Thyroid gland (tissue), 4 donors: Measurements from ENCODE around the gene IGFBPL1. TPM values are rescaled to one million over a fixed set of nuclear protein-coding genes. Genes with fewer than 3 reads are reported as not detected.
A peak's percentile ranks its signal among the peaks of the same experiment; 100 is the strongest.
"Not testable (repeated sequence)": the region's sequence is repeated elsewhere in the genome, so short reads cannot be mapped to it uniquely, and the experiment has no call there.

Source experiments
- DNase-seq, 2 donors: peaks; one replicate each; pipeline ENCODE4 v3.0.0-alpha.2; 2019
- H3K27ac ChIP-seq, 3 donors: fragments of 200-600 bp; sonication (generic); 1 replicate in 2 of 3; 2 replicates in 1 of 3; pipeline ENCODE4 v1.5.1; 2016 to 2019; ENCODE audit warnings: mild to moderate bottlenecking in 1 of 3, moderate library complexity in 1 of 3
- H3K27me3 ChIP-seq: fragments of 200-600 bp; sonication (generic); one replicate; pipeline ENCODE4 v1.5.1; 2019
- H3K36me3 ChIP-seq, 2 donors: fragments of 200-600 bp; sonication (generic); one replicate each; pipeline ENCODE4 v1.5.1; 2016 to 2019
- H3K4me1 ChIP-seq, 2 donors: fragments of 200-600 bp; sonication (generic); one replicate each; pipeline ENCODE4 v1.5.1; 2017 to 2019
- H3K4me3 ChIP-seq, 3 donors: fragments of 200-600 bp; sonication (generic); replicated peaks in 1 of 3; 1 replicate in 2 of 3; 2 replicates in 1 of 3; pipeline ENCODE4 v1.5.1; 2016; ENCODE audit warnings: mild to moderate bottlenecking in 1 of 3
- H3K9me3 ChIP-seq: fragments of 200-600 bp; sonication (generic); one replicate; pipeline ENCODE4 v1.5.1; 2017
- POLR2A ChIP-seq, 2 donors: fragments of 450-650 bp; IDR thresholded peaks; one replicate each; pipeline ENCODE4 v1.6.1; 2017; ENCODE audit warnings: antibody characterized with exemption in 2 of 2, mild to moderate bottlenecking in 2 of 2, moderate library complexity in 1 of 2
- WGBS, 2 donors: methylation state at CpG; one replicate each; pipeline ENCODE4 v1.1.5; 2017; 5-methylcytosine and 5-hydroxymethylcytosine counted together
- intact Hi-C: fragments of 100-400 bp; cut with DNase I; formaldehyde crosslinking; loops from one replicate; pipeline ENCODE4 v1.15.1; 2023
- total RNA-seq, 4 donors: library from RNA; depleted of rRNA; stranded (reverse); fragments of >200 nt; gene quantifications; one replicate each; pipeline ENCODE4 v1.2.3, GENCODE V29; 2016
- TF ChIP-seq, protein P1 (sequence below), 6 experiments: fragments of 200-600 bp in 3 of 6; fragments of 450-650 bp in 3 of 6; sonication (generic) in 3 of 6; IDR thresholded peaks; one replicate each; pipeline ENCODE4 v1.5.1; 2016 to 2019; ENCODE audit warnings: antibody characterized with exemption in 6 of 6, mild to moderate bottlenecking in 2 of 6, inconsistent platforms in 1 of 6, moderate library complexity in 1 of 6

IGFBPL1 gene, protein sequence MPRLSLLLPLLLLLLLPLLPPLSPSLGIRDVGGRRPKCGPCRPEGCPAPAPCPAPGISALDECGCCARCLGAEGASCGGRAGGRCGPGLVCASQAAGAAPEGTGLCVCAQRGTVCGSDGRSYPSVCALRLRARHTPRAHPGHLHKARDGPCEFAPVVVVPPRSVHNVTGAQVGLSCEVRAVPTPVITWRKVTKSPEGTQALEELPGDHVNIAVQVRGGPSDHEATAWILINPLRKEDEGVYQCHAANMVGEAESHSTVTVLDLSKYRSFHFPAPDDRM
- total RNA-seq = 100 to 1,000 TPM in 1 of 4 donors, 10 to 100 TPM in 3; 20.3 to 116 (median 29.1) TPM

DNA sequence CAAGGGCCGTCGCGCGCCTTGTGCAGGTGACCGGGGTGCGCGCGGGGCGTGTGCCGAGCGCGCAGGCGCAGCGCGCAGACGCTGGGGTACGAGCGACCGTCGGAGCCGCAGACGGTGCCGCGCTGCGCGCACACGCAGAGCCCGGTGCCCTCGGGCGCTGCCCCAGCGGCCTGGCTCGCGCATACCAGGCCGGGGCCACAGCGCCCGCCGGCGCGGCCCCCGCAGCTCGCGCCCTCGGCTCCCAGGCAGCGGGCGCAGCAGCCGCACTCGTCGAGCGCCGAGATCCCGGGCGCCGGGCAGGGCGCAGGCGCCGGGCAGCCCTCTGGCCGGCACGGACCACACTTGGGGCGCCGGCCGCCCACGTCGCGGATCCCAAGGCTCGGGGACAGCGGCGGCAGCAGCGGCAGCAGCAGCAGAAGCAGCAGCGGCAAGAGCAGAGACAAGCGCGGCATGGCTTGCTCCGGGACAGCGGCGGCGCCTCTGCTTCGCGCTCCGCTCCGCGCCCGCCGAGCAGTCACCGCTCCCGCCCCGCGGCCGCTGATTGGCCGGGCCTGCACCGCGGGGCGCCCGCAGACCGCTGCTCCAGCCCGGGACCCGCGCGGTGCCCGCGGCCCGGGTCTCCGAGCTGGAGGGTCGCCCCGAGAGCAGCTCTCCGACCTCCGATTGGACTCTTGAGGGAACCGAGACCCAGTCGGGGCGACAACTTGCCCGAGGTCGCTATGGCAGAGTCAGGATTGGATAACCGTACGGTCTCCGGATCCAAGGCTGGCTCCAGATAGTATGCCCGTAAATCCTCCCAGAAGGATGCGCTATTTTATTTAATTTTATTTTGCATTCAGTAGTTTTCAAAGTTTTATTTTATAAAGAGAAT is at the start of gene IGFBPL1:
IGFBPL1 (minus strand) TSS at position 482 of the 871 bp plus-strand sequence; CDS start at position 452, 30 bp downstream.
- H3K4me1 ChIP-seq = peaks cover 29 to 42% of the 10 kb centered on the region in 2 donors
- TF ChIP-seq POLR2A (IDR thresholded peaks at IDR 0.05) = peak in 1 of 2 donors; percentile 63
- TF ChIP-seq, protein P1, sequence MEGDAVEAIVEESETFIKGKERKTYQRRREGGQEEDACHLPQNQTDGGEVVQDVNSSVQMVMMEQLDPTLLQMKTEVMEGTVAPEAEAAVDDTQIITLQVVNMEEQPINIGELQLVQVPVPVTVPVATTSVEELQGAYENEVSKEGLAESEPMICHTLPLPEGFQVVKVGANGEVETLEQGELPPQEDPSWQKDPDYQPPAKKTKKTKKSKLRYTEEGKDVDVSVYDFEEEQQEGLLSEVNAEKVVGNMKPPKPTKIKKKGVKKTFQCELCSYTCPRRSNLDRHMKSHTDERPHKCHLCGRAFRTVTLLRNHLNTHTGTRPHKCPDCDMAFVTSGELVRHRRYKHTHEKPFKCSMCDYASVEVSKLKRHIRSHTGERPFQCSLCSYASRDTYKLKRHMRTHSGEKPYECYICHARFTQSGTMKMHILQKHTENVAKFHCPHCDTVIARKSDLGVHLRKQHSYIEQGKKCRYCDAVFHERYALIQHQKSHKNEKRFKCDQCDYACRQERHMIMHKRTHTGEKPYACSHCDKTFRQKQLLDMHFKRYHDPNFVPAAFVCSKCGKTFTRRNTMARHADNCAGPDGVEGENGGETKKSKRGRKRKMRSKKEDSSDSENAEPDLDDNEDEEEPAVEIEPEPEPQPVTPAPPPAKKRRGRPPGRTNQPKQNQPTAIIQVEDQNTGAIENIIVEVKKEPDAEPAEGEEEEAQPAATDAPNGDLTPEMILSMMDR (IDR thresholded peaks at IDR 0.05) = no peak
- 2 to 6% methylated on average over 33 to 45 of the region's 115 CpGs for WGBS, 2 donors
- peak; percentile 44 to 45 for DNase-seq
- H3K27ac ChIP-seq = peak within 1 kb of the TSS; percentile 47 to 74 (median 60)
- H3K4me3 ChIP-seq = peak within 1 kb of the TSS in 1 of 3 donors; percentile 34
- H3K27me3 ChIP-seq = no peaks in the 10 kb centered on the region
- H3K36me3 ChIP-seq = no peaks in the 10 kb centered on the region
- no peaks in the 10 kb centered on the region for H3K9me3 ChIP-seq
- intact Hi-C loops = no loop called here

DNA sequence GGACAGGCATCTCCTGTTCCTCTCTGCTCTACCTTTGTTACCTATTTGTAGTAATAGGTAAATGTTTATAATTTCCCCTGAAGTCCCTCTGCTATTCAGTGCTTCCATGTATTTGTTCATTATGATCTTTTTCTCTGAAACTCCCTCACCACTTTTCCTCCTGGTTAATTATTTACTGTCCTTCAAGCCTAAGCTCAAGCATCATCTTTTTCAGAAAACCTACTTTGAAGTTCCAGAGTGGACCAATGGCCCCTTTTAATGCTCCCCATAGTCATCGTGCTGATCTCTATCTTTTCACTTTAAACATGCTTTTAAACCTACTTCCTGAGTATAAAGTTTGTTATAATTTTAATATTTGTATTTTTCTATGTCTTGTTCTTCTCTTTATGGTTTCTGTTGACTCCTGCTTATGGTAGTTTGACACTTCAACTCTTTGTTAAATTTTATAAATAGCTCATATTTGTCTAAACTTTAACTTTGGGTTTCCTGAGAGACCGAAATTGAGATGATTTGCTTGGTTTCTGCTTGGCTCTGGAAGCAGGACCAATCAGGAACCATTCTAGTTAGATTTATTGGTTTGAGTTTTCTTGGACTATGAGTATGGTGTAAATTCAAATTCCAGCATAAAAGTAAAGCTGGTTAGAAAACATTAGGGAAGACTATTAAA is 48.5 kb upstream of the IGFBPL1 start:
- H3K27me3 ChIP-seq, H3K9me3 ChIP-seq, intact Hi-C loops, H3K4me1 ChIP-seq, H3K36me3 ChIP-seq, DNase-seq, H3K4me3 ChIP-seq, H3K27ac ChIP-seq: not testable (repeated sequence)
- WGBS, 2 donors = 79 to 82% methylated on average over 2 of the region's 2 CpGs

DNA sequence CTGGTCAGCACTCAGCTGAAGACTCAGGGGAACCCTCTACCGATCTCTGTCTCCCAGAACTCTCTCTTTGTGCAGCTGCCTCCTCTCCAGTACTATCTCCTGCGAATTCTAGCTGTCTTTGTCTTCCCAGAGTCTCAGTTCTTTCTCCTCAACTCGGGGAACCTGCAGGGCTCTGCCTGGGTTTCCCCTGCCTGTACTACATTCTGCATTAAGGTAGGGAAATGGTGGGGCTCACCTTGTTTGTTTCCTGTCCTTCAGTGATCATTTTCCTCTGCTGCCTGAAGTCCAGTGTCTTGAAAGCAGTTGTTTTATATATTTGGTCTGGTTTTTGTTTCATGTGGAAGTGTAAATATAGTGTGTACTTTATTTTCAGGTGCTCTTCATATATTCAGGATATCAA is 43.1 kb upstream of the IGFBPL1 start:
- intact Hi-C loops = no loop called here
- 53 to 54% methylated on average over 3 of the region's 3 CpGs for WGBS, 2 donors
- Histone ChIP-seq H3K27me3 (no peaks in the 10 kb centered on the region), H3K36me3 (no peaks in the 10 kb centered on the region), H3K4me1 (no peaks in the 10 kb centered on the region), H3K4me3 (no peak overlapping the region), H3K27ac (no peak overlapping the region), H3K9me3 (no peaks in the 10 kb centered on the region)
- TF ChIP-seq, protein P1 (IDR thresholded peaks at IDR 0.05) = no peak
- no peak for TF ChIP-seq POLR2A (IDR thresholded peaks at IDR 0.05)
- DNase-seq = no peak

DNA sequence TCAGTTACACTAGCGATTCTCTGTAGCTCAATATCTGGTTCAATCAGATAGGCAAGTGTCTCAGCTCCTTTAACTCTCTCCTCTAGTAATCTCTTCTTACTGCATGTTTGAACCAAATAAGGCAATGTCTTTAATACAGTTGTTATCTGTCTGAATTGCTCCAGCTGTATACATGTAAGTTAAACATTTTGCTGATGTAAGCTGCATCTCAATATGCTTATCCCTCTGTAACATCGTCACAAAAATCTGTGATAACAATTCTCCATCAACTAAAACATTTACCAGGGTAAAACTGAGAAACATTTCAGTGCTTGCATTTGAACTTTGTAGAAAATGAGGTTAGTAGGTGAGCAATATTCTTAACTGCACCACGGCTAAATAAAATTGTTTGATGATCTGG is 29.6 kb upstream of the IGFBPL1 start:
- intact Hi-C loops = no loop called here
- TF ChIP-seq, protein P1 (IDR thresholded peaks at IDR 0.05) = no peak
- no peak for TF ChIP-seq POLR2A (IDR thresholded peaks at IDR 0.05)
- no peaks in the 10 kb centered on the region for H3K4me1 ChIP-seq
- H3K27ac ChIP-seq = no peak overlapping the region
- H3K36me3 ChIP-seq = no peaks in the 10 kb centered on the region
- 84 to 88% methylated on average over 3 of the region's 3 CpGs for WGBS, 2 donors
- no peaks in the 10 kb centered on the region for H3K27me3 ChIP-seq
- DNase-seq = no peak
- no peak overlapping the region for H3K4me3 ChIP-seq
- H3K9me3 ChIP-seq = no peaks in the 10 kb centered on the region

DNA sequence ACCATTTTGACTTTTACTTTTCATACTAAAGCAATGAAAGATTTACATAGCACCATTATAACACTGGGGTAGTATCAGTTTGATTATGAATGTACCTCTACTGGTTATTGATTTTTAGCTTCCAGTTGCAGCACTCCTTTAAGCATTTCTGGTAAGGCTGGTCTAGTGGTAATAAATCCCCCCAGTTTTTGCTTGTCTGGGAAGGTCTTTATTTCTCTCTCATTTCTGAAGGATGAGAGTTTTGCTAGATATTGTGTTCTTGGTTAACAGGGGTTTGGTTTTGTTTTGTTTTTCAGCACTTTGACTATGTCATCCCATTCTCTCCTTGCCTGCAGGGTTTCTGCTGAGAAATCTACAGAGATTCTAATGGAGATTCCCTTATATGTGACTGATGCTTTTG is 26.9 kb upstream of the IGFBPL1 start:
- Histone ChIP-seq H3K4me3 (no peak overlapping the region), H3K36me3 (no peaks in the 10 kb centered on the region), H3K27me3 (no peaks in the 10 kb centered on the region), H3K27ac (no peak overlapping the region), H3K4me1 (no peaks in the 10 kb centered on the region), H3K9me3 (no peaks in the 10 kb centered on the region)
- intact Hi-C loops = no loop called here
- TF ChIP-seq POLR2A (IDR thresholded peaks at IDR 0.05) = no peak
- TF ChIP-seq, protein P1 (IDR thresholded peaks at IDR 0.05) = no peak
- DNase-seq = no peak
